NB4 (cell line): Measurements from ENCODE around the gene CASKIN1.

Experiments
- CTCF ChIP-seq: IDR thresholded peaks from one replicate; pipeline ENCODE4 v1.5.1; 2012; ENCODE audit warnings: low read depth, low read length
- MYC ChIP-seq: IDR thresholded peaks from 2 replicates; pipeline ENCODE4 v1.6.1; 2011; ENCODE audit warnings: low read depth, low read length

GRCh38 chr16:2150418-2151187 lies 45.8 kb downstream of the CASKIN1 start:
- TF ChIP-seq CTCF (peak; percentile 15), MYC (no peak)
